HG02798 (cell line): Measurements from ENCODE around the gene DLST.

Experiments used
- ATAC-seq: cut with Tn5 transposase; IDR thresholded peaks from one replicate; pipeline ENCODE4 v1.9.1; 2021; ENCODE audit warnings: mild to moderate bottlenecking; ENCODE audit not compliant: unreplicated experiment, poor library complexity

The DLST gene

GRCh38 chr14:74881431-74882102 lies at the start of gene DLST:
Gene DLST, plus strand, starts transcription at chr14:74881916. Its CDS starts 38 bp downstream, at chr14:74881954.
- peak; percentile 94 for ATAC-seq

DNA sequence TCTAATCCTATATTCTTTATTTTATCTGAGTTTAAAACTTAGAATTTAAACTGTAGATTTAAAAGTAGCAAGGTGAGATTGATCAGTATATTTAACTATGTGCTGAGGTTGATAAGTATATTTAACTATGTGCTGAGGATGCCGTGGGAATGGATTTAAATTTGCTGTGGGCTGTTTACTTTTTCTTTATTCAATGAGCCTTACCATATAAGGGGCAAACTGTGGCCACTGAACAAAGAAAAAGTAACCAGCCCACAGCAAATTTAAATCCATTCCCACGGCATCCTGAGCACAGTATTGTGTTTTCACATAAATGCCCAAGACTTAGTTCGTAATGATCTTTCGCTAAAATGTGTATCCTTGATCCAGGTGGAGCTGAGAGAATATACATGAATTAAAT lies 48.9 kb upstream of the DLST start:
- no peak for ATAC-seq

GRCh38 chr14:74834692-74835392 lies 46.9 kb upstream of the DLST start:
- no peak for ATAC-seq

DNA sequence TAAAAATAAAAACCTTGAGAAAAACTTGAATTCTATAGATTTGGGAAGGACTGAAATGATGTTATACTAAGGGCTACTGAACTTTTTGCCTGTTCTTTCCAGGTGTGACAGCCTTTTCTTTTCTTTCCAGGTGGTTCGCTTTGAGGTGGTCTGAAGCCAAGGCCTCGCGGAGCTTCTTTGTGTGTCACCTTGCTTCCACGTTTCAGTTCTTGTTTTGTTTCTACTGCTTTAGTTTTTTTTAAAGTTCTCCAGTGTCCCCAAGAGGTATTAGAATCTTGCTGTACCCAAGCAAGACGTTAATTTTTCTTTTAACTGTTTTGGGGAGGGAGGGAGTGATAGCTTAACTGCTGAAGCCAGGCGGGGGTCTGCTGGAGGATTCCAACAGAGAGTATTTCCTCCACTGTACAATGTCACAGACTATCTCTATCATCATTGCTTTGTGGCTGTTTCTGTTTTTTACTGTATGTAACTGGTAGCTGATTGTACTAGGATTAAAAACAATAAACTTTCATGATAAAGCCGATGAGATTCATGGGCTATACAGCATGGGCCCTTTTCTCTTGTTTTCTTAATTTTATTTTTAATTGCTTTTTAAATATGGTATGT lies 46.0 kb upstream of the DLST start:
- ATAC-seq, result no peak

DNA sequence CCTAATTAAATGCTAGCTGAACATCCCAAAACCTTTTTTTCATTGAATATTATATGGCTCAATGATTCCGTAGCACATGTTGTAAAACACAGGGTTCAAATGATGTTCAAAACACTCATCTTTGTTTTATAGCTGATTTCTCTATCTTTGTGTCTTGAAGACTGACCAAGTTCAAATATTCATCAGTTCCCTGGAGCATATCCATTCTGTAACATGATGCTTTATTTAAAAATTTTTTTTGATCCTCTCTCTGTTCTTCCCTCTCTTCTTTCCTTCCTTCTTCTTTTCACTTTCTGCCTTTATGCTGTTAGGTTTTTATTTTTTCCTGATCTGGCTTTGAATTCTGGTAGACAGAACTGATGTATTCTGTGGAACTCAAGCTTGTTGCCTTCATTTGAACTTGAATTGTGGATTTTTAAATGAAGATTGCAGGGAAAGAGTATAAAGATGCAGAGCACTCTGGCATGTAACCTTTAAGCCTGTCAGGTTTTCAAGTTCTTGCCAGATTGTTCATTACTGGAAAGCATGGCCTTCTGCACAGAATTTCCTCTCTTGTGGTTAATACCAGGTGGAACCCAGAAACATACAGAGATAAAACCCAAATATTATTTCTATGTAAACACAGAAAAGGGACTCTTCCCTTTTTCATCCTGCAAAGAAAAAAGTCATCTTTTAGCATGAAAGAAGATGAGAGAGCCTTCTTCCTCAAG lies 45.3 kb upstream of the DLST start:
- no peak for ATAC-seq

DNA sequence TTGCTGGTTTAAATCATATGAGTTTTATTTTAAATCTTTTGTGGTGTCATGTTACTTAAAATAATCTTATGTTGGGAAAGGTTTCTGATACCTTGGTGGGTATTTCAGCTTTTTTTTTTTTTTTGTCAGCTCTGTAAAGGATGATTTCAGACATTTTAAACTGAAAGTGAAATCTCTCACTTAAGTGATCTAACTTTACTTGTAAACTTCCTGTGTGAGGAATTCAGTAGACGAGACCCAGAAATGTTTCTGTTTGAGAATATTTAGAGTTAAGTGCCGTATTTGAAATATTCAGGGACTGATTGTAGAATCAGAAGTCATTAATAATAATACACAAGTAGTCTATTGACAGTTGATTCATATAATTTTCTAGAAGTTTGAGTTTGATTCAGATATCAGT lies 43.5 kb upstream of the DLST start:
- ATAC-seq, result no peak

DNA sequence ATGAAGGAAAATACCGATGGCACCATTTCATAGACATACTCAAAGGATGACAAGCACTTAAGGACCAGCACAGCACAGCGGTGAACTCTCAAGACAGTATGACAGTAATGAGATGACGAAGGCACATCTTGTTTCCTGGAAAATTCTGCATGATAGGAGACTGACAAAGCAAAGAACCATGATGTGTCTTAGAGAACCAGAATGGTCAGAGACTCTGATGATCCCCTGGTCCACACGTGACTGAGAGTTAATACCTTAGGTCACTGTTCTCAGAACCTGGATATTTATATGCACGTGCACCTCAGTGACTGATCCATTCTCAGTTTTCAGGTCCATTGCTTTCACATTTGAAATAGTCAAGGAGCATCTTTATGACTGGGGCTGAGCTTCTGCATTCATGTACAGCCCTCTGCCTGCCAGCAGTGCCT lies 41.1 kb upstream of the DLST start:
- ATAC-seq, result peak; percentile 50

DNA sequence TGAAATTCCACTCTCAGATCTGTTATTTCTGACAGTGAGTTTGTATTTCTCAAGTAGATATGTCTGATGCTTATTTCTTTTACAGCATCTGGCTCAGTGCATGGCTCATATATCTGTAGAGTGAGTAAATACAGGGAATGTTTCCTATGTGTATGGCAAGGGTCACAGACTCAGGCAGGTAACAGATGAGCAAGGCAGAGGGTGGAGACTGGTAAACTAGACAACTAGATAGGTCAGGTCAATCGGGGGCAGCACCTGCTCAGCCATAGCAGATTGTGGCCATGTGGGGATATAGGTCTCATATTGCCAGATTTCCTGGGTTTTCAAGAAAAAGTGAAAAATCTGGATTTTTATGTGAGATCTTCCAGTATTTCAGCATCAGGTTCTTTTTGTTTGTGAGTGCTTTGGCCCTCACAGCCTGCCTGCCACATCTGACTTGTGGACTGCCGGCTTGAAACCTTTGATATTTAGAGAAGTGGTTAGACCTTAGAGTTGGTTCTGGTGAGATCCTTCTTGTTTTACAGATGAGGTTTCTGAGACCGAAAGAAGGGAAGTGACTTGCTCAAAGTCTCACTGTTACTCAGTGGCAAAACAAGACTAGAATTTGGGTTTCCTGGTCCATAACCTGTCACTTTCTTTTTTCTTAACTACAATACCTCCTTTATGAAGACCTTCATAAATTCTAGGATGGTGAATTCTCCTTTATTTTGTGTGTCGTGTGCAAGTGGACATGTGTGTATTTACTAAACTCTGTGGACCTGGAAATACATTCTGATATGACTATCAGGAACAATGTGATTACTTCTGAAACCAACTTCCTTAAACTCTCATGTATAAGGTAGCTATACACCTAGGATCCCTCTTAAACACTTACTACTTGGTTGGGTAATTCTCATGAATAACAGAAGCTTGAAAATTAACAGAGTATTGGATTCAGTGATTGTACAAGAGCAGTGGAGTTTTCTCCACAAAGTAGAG lies 40.2 kb upstream of the DLST start:
- peak; percentile 80 for ATAC-seq

- ATAC-seq, result no peak
These were observed 38.1 kb upstream of the DLST start for GRCh38 chr14:74843653-74844052.

GRCh38 chr14:74846168-74846567 lies 35.5 kb upstream of the DLST start:
- ATAC-seq, result no peak

DNA sequence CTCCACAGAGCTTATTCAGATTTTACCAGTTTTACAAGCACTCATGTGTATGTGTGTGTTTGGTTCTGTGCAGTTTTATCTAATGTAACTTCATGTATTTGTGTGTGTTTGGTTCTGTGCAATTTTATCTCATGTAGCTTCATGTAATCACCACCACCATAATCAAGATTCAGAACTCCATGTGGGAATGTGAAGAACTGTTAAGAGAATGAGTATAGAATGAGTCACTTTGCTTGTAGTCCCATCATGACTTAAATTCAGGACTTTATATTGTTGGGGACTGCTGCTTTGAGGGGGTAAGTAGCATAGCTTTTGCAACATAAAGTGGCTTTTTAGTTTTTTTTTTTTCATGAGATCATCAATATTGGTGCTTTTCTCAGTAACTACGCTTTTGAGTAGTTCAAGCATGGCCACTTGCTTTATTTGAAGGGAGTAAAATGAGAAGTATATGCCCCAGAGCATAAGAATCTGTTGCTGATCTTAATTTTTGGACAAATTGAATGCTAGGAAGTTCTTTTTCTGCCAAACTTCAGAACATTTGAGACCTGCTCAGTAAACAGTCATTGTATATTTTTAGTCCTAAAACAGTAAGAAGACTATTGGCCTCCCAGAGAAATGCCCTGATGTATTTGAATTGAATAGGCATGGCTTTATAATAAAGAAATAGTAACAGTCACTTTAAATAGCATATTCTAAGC lies 34.6 kb upstream of the DLST start:
- ATAC-seq, result no peak

GRCh38 chr14:74848768-74849167 lies 32.9 kb upstream of the DLST start:
- ATAC-seq, result no peak

DNA sequence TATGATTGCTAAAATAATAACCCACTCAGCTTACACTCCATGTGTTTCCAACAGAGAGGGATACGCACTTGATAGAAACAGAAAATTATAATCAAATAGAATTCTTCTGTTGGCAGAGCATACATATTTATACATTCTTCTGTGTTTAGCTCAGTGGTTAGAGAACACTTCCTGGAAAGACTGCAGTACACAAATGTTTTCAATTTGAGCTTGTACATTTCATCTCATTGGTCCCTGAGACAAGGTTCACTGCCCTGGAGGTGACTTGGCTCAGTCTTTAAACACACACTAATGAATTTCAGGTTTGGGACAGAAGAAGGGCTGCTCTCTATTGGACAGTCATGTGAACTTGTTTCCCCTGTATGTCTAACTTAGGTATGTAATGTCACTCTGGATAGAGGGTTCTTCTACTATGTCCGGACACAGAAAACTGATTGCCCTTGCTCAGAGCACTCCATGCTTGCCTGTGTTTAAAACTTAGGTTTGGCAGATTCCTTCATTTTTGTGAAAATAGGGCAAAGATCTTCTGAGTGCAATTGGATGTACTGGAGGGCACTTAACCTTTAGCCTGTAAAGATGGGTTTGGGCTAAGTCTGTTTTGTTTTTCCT lies 28.7 kb upstream of the DLST start:
- no peak for ATAC-seq

DNA sequence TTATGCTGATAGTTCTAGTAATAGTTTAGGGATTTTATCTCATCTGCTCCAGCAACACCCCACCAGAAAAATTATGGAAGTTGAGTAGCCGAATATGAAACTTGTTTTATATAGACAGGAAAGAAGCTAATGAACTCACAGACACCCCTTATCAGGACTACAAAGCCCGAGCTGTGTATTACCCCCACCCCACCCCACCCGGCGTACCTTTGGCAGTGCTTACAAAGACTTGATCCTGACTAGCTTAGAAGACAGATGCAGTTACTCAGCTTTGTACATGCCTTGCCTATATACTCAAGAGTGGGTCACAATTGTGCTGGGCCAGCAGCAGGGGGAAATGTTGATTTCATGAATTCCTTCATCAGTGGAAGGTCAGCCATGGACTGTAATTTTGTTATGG lies 28.1 kb upstream of the DLST start:
- ATAC-seq, result no peak

GRCh38 chr14:74855021-74855420 lies 26.7 kb upstream of the DLST start:
- ATAC-seq, result no peak

DNA sequence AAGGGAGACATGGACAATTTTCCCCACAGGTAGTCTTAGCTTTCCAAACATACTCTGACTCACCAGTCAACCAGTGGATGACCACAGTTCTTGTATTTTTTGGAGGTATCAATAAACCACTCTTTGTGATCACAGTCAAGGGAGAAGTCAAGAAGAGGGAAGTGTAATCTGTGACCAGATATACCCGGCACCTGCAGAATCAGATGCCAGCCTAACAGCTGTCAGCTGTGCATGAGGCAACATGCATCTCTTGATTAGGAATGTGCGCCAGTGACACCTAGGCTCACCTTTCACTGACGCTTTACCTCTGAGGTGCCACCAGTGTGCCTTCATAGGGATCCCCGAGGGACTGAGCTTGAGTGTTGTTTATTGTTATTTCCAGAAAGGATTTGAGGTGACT lies 25.8 kb upstream of the DLST start:
- ATAC-seq, result no peak

GRCh38 chr14:74856366-74856765 lies 25.4 kb upstream of the DLST start:
- no peak for ATAC-seq

DNA sequence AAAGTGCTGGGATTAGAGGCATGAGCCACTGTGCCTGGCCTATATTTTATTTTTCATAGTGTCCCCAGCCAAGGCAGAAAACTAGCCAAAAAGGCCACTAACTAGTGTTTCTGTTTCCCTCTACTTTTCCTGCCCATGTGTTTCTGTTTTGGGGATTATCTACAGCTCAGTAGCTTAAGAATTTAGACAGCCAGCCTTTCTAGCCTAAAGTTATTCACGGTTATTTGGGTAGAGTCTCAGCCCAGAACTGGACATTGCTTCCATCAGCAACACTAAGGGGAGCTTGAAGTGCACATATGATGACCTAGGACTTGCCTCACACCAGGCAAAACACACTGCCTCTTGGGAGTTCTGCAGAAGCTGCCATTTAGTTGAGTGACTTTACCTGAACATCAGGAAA lies 23.7 kb upstream of the DLST start:
- ATAC-seq, result no peak
